H1 (cell line): ENCODE measurements around the gene XRN2.

Experiments
- ATF3 ChIP-seq: IDR thresholded peaks from 2 replicates; pipeline ENCODE4 v1.6.1; 2011; ENCODE audit warnings: low read depth, mild to moderate bottlenecking, low read length; ENCODE audit not compliant: insufficient read depth
- CEBPB ChIP-seq: IDR thresholded peaks from 2 replicates; pipeline ENCODE4 v1.6.1; 2012; ENCODE audit warnings: low read depth, low read length
- CTCF ChIP-seq, 3 experiments: IDR thresholded peaks; 1 replicate in 2 of 3; 2 replicates in 1 of 3; pipeline versions ENCODE4 v1.5.1 to v1.6.1; 2011; ENCODE audit warnings: low read length in 3 of 3, mild to moderate bottlenecking in 3 of 3, inconsistent platforms in 2 of 3, low read depth in 1 of 3, moderate library complexity in 1 of 3; ENCODE audit not compliant: insufficient read depth in 1 of 3; ENCODE audit errors: control extremely low read depth in 1 of 3
- EP300 ChIP-seq, 2 experiments: IDR thresholded peaks; 1 replicate in 1 of 2; 2 replicates in 1 of 2; pipeline ENCODE4 v1.6.1; 2011 to 2012; ENCODE audit warnings: low read depth in 2 of 2, low read length in 2 of 2, mild to moderate bottlenecking in 2 of 2, borderline replicate concordance in 1 of 2, inconsistent platforms in 1 of 2, moderate library complexity in 1 of 2
- HDAC2 ChIP-seq, 2 experiments: fragments of 300-600 bp in 1 of 2; sonication (generic) in 1 of 2; IDR thresholded peaks; 2 replicates each; pipeline ENCODE4 v1.6.1; 2011 to 2012; ENCODE audit warnings: low read depth in 2 of 2, low read length in 2 of 2, mild to moderate bottlenecking in 2 of 2, moderate library complexity in 2 of 2, borderline replicate concordance in 1 of 2, inconsistent platforms in 1 of 2
- JUN ChIP-seq: IDR thresholded peaks from 2 replicates; pipeline ENCODE4 v1.6.1; 2011; ENCODE audit warnings: low read depth, mild to moderate bottlenecking, improper control_type of control experiment, low read length
- MAX ChIP-seq: IDR thresholded peaks from 2 replicates; pipeline ENCODE4 v1.6.1; 2012; ENCODE audit warnings: inconsistent platforms
- POLR2A ChIP-seq, 2 experiments: IDR thresholded peaks; 1 replicate in 1 of 2; 2 replicates in 1 of 2; pipeline ENCODE4 v1.6.1; 2011; ENCODE audit warnings: low read depth in 2 of 2, low read length in 2 of 2, mild to moderate bottlenecking in 2 of 2; ENCODE audit errors: control extremely low read depth in 1 of 2
- POLR2AphosphoS5 ChIP-seq: IDR thresholded peaks from 2 replicates; pipeline ENCODE4 v1.6.1; 2011; ENCODE audit warnings: low read depth, low read length
- RFX5 ChIP-seq: IDR thresholded peaks from 2 replicates; pipeline ENCODE4 v1.6.1; 2011; ENCODE audit warnings: low read depth, low read length, improper control_type of control experiment, borderline replicate concordance
- RXRA ChIP-seq: IDR thresholded peaks from 2 replicates; pipeline ENCODE4 v1.6.1; 2011; ENCODE audit warnings: low read depth, mild to moderate bottlenecking, low read length, moderate library complexity; ENCODE audit not compliant: insufficient read depth
- SIRT6 ChIP-seq: IDR thresholded peaks from one replicate; pipeline ENCODE4 v1.7.1; 2012; ENCODE audit warnings: low read length, inconsistent platforms
- SIX5 ChIP-seq: IDR thresholded peaks from 2 replicates; pipeline ENCODE4 v1.6.1; 2011; ENCODE audit warnings: mild to moderate bottlenecking, low read depth, low read length
- SUZ12 ChIP-seq: fragments of 200-600 bp; sonication (generic); IDR thresholded peaks from 2 replicates; pipeline ENCODE4 v1.6.1; 2012; ENCODE audit warnings: mild to moderate bottlenecking, inconsistent platforms, low read length, moderate library complexity, mixed read lengths

GRCh38 chr20:21272679-21273078, 30.5 kb upstream of the XRN2 start:
- TF ChIP-seq POLR2AphosphoS5 (no peak), EP300 (IDR thresholded peaks at IDR 0.05; ENCODE audit: borderline replicate concordance in 1 of 2, low read depth in 2 of 2, low read length in 2 of 2) (no peak), SIX5 (no peak), RFX5 (no peak), CTCF (IDR thresholded peaks at IDR 0.05; ENCODE audit: control extremely low read depth in 1 of 3, insufficient read depth in 1 of 3, low read depth in 1 of 3, low read length in 3 of 3) (no peak), CEBPB (no peak), RXRA (no peak), SIRT6 (no peak), SUZ12 (no peak), POLR2A (IDR thresholded peaks at IDR 0.05; ENCODE audit: control extremely low read depth in 1 of 2, low read depth in 2 of 2, low read length in 2 of 2) (no peak), JUN (no peak), HDAC2 (IDR thresholded peaks at IDR 0.05; ENCODE audit: borderline replicate concordance in 1 of 2, low read depth in 2 of 2, low read length in 2 of 2) (no peak), MAX (no peak), ATF3 (no peak)
